ENCODE data around the gene PPA1.

DNA sequence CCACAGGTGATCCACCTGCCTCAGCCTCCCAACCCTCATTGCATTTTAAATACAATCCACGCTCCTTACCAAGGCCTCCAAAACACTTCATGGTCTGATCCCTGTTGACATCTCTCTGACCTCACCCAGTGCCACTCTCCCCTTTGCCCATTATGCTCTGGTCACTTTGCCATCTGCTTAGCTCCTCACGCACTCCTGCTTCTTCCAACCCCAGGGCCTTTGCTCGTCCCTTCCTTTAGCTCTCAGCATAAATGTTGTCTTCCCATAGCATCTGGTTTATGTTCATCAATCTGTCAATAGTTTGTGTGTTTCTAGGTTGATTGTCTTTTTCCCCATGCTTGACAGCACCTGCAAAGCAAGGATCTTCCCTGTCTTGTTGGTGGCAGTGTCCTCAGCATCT lies 36.5 kb upstream of the PPA1 start:
- TF ChIP-seq, protein P1, sequence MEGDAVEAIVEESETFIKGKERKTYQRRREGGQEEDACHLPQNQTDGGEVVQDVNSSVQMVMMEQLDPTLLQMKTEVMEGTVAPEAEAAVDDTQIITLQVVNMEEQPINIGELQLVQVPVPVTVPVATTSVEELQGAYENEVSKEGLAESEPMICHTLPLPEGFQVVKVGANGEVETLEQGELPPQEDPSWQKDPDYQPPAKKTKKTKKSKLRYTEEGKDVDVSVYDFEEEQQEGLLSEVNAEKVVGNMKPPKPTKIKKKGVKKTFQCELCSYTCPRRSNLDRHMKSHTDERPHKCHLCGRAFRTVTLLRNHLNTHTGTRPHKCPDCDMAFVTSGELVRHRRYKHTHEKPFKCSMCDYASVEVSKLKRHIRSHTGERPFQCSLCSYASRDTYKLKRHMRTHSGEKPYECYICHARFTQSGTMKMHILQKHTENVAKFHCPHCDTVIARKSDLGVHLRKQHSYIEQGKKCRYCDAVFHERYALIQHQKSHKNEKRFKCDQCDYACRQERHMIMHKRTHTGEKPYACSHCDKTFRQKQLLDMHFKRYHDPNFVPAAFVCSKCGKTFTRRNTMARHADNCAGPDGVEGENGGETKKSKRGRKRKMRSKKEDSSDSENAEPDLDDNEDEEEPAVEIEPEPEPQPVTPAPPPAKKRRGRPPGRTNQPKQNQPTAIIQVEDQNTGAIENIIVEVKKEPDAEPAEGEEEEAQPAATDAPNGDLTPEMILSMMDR (IDR thresholded peaks at IDR 0.05), result no peak
- TF ChIP-seq POLR2AphosphoS5 (IDR thresholded peaks at IDR 0.05), result no peak

All from stomach (tissue), 4 donors.